Right ventricle myocardium inferior (tissue), 1 donor: ENCODE measurements around the gene RHBDD3. TPM values are rescaled to one million over a fixed set of nuclear protein-coding genes. Genes with fewer than 3 reads are reported as not detected.

Experiments used
- ATAC-seq: fragments of 200-7000 bp; cut with Tn5 transposase; one replicate; pipeline ENCODE4 v1.9.1; 2020; ENCODE audit warnings: mild to moderate bottlenecking, moderate library complexity
- DNase-seq: peaks from one replicate; pipeline ENCODE4 v3.0.0; 2021; ENCODE audit errors: missing footprints
- intact Hi-C: fragments of 100-400 bp; cut with DNase I; formaldehyde crosslinking; loops from one replicate; pipeline ENCODE4 v1.11.0; 2022
- total RNA-seq: library from RNA; stranded (reverse); fragmentation: NEBNext Ultra II Directional; extraction: Animal tissue kit (Norgen Biotek cat#: 25700); gene quantifications from one replicate; pipeline ENCODE4 v1.2.1, GENCODE V29; 2021
- donor health status: DM: no; HTN: yes; CAD: no; lungs with severe emphysema.

RHBDD3 gene
- total RNA-seq, 1 donor from 2014 or later, result 11.6 TPM

DNA sequence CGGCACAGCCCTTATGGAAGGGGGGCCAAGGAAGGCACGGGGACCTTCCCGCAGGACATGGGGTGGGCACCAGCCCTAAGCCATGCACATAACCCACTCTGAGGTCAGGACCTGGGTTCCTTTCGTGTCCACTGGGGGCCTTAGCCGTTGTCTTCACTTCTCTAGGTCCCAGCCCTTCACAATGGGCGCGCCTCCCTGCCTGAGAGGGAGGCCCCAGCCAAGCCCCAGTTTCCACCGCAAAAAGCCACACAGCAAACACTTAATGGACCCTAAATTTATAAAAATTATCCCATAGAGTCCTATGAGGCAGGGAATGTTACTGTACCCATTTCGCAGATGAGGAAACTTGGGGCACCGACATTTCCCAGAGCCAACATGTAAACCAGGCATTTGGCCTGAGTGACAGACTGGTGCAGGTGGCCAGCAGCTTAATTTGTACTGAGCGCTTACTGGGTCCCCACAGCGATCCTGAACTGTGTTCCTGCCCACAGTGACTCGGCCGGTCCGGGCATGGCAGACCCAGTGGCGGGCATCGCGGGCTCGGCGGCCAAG, 39.9 kb upstream of the RHBDD3 start:
- intact Hi-C loops, result loop anchor here (2.0 kb wide), 1 partner anchor 39 kb away; the partner anchor contains the start of gene EWSR1
- DNase-seq (no peak), ATAC-seq (no peak)

DNA sequence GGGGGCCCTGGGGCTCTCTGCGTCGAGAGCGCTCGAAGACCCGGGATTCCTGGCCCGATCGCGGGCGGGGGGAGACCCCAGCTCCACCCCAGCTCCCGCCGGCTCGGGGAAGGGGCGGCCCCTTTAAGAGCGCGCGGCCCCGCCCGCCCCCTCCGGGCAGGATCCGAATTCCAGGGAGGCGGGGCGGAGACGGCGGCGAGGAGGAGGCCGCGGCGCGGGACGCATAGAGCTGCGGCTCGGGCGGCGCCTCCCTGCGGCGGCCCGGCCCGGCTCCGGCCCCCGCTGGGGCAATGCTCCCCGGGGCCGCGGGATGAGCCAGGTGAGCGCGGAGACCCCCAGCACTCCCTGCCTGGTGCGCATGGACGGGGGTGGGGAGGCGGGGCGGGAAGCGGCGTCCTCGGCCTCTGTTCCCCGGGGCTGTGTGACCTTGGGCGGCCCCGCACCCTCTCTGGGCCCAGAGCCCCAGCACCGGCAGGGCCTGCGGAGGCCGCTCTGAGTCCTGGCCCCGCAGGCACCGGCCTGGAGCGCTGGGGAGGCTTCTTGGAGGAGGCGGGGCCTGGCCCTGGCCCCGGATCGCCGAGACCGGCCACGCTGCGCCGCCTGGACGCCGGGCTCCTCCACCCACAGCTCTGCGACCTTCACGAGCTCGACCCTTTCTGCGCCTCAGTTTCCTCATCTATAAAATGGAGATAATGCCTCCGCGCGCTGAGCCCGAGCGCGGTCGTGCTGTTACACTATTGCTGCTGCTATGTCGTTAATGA, 39.2 kb upstream of the RHBDD3 start:
- intact Hi-C loops, result loop anchor here (1.0 to 2.0 kb wide), 2 partner anchors 38 to 52 kb away; partner anchors contain the start of gene EWSR1
- ATAC-seq (peak; percentile 74), DNase-seq (peak; percentile 93)

DNA sequence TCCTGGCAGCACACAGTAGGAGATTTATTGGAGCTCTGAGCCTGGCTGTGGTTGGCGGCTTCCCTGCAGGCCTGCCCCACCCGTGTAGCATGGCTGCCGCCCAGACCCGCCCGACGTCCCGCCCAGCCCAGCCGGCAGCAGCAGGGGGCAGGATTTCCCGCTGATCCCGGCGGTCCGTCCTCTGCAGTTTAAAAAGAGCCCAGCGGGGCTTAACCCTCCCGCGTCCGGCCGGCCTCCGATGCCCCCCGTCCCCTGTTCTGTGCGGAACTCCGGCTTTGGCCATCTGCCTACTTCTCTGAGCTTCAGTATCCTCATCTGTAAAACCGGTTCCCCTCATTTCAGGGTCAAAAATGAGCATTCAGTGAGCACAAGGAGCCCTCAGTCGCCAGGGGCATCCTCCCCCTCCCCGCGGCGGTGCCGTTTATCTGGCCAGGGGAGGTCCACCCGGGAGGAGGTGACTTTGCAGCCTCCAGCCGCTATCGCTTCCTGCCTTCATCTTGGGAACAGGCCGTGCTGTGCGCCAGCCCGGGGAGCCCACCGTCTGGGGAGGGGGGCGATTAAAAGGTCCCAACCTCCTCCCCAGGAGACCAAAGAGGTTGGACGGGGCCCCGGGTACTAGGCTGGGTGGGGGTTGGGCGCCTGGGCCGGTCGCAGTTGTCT, 38.5 kb upstream of the RHBDD3 start, which contains the start of gene GAS2L1:
Gene GAS2L1 (plus strand): TSS at position 476 of the 660 bp plus-strand sequence. CDS start 1,456 bp downstream, outside the sequence.
- DNase-seq, result peak; percentile 92

DNA sequence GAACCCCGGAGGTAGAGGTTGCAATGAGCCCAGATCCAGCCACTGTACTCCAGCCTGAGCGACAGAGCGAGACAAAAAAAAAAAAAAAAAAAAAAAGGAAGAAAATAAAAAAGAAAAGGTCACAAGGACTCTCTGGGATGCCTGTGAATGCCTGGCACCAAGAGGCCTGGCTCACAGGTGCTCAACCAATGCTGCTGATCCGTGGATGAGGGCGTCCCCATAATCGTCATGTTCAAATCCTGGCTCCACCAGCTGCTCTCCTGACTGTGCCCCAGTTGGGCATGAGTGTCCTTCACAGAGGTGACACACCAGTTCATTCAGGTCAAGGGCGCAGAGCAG, 38.0 kb upstream of the RHBDD3 start:
- no peak for DNase-seq
- ATAC-seq, result no peak
- intact Hi-C loops, result loop anchor here (1.0 to 2.0 kb wide), 2 partner anchors 37 to 53 kb away; partner anchors contain the start of gene EWSR1

More for the DNA sequence above, 38.5 kb upstream of the RHBDD3 start, which contains the start of gene GAS2L1:
- ATAC-seq, result peak; percentile 76
- intact Hi-C loops, result loop anchor here (1.0 to 2.0 kb wide), 2 partner anchors 38 to 53 kb away; partner anchors contain the start of gene EWSR1

DNA sequence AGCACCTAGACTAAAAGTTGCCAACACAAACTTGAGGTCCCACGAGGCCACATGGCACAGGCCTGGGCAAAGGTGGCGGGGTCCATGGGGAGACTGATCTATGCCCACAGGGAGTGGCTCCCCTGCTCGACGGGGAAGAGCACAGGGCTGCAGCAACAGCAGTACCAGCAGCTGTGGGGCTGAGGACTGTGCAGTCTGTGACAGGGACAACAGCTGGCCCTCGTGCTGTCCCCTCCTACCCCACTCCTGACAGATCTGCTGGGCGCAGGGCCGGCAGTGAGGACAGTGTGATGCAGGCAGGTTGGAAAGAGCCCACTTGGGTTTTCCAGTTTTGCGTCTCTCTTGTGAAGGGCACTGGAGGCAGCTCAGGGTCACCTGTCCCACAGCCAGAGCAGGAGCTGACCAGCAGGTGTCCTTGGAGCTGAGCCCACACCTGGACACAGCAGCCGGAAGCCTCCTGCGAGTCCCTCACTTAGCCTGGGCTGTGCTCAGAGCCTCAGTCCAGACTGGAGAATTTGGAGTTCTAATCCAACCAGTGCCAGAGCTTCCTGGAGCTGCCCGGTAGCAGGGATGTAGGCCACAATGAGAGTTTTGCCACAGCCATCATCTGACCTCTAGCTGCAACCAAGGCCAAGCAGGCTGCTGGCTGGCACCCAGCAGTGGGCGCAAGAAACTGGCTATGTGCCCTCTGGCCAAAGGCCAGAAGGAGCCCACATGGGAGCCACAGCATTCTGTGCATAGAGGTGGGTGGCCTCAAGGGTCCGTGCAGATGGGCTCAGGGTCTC, 35.1 kb upstream of the RHBDD3 start:
- DNase-seq, result no peak
- intact Hi-C loops, result no loop called here
- no peak for ATAC-seq

DNA sequence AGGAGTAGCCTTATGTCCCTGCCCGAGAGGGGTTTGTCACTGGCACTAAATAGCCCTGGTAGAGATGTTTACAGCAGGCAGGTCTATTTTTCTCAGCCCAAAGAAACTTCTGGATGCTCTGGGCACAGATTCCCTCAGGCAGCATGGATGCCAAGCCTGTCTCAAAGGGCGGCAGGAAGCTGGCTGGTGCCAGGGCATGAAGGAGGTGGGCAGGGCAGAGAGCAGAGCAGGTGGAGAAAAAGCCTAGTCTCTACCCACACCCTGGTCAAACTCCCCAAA, 34.6 kb upstream of the RHBDD3 start:
- ATAC-seq (no peak), DNase-seq (no peak)
- intact Hi-C loops, result no loop called here

DNA sequence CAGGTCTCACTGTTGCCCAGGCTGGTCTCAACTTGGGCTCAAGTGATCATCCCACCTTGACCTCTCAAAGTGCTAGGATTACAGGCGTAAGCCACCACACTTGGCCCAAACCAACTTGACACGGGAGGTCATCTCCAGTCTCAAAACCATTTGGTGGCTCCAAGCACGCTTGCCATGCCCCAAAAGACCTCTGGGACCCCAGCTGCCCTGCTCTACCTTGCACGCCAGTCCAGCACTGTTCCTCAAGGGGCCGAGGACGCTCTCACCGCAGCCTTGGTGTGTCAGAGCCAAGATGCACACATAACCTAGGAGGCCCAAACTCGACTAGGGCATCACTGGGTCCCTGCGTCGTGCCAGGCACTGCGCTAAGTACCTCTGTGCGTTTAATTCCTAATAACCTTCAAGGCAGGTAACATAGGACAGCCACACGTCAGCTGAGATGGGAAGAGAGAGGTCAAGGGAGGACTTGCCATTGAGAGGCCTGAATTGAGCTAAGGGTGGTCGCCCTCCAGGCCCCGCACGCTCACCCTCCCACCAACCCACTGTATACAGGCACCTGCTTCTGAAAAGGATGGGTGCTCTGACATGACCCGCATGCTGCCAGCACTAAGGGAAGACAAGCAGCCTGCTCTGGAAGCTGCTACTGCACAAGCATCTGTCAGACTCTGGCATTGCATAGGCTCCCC, 34.1 kb upstream of the RHBDD3 start:
- ATAC-seq (no peak), DNase-seq (no peak)
- intact Hi-C loops, result no loop called here

DNA sequence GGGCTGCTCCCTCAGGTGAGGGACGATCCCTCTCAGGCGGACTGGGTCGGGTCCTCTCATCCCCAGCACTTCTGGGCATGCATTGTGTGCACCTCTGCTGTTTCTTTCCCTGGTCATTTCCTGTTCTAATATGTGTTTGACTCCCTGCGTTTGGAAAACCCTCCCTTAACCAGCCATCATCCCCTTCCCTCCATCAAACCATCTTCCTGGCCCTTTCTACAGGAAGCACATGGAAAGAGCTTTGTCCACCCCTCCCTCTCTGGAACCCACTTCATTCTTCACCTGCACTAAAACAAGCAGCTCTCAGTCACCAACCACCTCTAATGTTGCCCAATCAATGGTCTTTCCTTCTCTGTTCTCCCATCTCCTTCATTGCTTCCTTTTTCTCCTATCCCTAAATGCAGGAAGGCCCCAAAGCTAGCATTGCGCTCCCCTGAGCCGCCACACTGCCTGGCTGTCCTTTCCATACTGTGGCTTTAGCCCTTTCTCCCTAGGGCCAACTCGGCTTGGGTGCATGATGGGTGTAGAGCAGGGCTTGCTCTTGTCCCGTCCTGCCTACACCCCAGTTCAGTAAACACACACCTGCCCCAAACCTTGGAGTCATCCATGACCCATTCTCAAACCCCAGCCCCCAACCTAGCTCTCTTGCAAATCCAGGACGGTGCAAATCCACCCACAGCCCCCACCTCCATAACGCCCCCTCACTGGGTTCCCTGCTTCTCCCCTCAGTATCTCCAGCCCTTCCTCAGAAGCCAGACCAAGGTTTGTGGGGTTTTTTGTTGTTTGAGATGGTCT, 33.2 kb upstream of the RHBDD3 start:
- ATAC-seq, result no peak

DNA sequence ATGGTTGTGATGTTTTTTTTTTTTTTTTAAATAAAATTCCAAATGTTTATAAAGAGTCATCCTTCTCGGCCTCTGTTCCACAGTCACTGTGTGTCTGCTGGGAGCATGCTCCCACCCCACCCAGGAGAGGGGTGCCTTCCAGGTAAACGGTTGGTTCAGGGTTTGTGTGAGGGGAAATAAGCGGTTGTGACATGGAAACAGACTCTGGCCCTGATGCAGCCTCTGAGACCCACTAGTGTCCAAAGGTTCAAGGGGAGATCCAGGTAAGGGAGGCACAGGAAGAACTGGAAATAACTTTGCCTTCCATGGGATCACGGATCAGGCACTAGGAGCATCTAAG, 32.7 kb upstream of the RHBDD3 start:
- DNase-seq, result no peak
- intact Hi-C loops, result no loop called here
- ATAC-seq, result no peak

More for the DNA sequence above, 33.2 kb upstream of the RHBDD3 start:
- DNase-seq, result no peak
- intact Hi-C loops, result no loop called here

DNA sequence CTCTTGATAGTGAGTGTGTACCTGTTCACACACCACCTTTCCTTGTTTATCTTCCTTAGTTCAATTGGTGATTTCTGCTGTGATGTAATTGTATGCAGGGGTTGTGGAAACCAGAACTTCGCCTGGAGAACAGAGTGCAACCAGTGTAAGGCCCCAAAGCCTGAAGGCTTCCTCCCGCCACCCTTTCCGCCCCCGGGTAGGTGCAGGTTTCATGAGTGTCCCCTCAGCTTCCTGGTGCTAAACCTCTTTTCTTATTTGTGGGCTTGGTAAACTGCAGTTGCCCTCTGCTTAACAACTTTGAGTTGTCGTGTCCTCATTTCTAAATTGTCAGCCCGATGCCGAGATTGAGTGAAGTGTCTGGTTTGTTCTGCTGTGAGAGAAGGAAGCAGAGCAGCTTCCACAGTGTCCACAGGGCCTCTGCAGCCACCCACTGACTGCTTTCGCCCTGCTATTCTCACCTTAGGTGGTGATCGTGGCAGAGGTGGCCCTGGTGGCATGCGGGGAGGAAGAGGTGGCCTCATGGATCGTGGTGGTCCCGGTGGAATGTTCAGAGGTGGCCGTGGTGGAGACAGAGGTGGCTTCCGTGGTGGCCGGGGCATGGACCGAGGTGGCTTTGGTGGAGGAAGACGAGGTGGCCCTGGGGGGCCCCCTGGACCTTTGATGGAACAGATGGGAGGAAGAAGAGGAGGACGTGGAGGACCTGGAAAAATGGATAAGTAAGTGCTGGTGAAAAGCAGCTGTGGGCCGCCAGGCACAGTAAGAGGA, 31.5 kb upstream of the RHBDD3 start:
- intact Hi-C loops, result no loop called here
- DNase-seq (no peak), ATAC-seq (no peak)

DNA sequence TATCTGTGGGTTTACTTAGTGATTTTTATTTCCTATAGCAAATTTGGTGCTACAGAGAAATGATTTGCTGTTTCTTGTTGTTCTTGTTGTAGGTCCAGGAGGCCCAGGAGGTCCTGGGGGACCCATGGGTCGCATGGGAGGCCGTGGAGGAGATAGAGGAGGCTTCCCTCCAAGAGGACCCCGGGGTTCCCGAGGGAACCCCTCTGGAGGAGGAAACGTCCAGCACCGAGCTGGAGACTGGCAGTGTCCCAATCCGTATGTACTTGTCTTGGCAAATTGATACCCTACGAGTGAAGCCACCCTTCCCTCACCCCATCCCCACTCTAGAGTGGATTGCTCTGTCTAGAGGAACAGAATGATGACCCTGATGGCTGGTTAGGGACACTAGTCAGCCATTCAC, 30.9 kb upstream of the RHBDD3 start:
- ATAC-seq, result no peak
- intact Hi-C loops, result no loop called here
- no peak for DNase-seq

DNA sequence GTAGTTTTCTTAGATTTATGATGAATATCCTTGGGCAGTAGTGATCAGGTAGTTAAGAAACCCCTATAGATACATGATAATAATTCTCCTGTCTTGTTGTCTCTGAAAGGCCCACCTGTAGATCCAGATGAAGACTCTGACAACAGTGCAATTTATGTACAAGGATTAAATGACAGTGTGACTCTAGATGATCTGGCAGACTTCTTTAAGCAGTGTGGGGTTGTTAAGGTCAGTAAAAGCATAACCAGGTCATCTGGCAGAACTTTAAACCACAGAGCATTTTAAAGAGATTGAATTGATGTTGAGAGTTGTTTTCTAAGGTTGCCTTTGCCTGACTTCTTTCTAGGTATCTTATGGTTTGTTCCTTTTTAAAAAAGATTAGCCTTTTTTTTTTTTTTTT, 24.6 kb upstream of the RHBDD3 start:
- no peak for DNase-seq
- ATAC-seq, result no peak
- intact Hi-C loops, result no loop called here

DNA sequence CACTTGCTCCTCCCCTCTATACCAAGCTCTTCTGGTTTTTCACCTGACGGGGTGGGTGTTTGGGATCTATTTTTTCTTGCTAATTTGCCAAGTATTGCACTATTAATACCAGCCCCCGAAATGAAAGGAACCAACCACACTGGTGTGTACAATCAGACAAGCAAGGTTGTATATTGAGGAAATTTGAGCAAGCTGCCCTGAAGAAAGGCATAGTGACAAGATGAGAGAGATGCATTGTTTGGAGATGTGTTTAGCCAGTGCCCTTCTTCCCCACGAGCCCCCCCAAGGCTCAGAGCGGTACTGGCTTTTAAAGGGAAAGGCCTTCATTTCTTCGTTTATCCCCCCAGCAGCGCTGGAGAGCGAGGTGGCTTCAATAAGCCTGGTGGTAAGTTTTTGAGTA, 23.4 kb upstream of the RHBDD3 start:
- intact Hi-C loops, result no loop called here
- ATAC-seq, result no peak
- no peak for DNase-seq

DNA sequence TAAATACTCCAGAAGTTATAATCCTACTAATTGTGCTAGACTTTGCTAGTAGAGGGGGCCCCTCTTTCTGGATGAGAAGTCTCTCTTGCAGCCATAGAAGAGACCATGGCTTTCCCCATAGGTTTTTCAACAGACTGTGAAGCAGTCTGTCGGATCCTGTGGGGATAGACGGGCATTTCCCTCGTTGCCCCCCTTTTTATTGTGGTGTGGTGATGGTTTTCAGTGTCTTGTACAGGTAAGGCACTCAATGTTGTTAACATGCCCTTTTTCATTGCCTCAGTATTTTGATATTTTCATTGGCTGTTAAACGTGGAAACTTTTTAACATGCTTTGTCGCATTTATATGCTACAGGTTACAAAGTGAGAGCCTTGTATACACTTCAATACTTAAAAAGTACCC, 22.3 kb upstream of the RHBDD3 start:
- intact Hi-C loops, result no loop called here
- DNase-seq (no peak), ATAC-seq (no peak)

DNA sequence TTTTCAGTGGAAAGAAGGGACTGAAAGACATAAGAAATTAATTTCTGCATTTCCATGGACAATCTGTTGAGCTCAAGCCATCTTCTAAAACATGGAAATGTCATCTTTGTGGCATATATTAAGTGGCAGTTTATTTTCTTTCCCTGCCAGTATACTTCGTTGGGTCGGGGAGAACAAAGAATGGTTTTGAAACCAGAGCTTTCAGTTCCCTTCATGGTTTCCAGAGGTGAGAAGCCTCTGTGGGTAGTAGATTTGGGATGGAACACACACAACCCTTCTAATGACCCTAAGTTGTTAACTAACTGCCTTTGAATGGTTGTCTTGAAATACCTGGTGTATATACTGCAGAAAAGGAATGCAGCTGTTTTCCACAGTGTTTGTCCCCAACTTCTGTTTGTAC, 21.1 kb upstream of the RHBDD3 start:
- ATAC-seq, result no peak
- no peak for DNase-seq
- intact Hi-C loops, result no loop called here

DNA sequence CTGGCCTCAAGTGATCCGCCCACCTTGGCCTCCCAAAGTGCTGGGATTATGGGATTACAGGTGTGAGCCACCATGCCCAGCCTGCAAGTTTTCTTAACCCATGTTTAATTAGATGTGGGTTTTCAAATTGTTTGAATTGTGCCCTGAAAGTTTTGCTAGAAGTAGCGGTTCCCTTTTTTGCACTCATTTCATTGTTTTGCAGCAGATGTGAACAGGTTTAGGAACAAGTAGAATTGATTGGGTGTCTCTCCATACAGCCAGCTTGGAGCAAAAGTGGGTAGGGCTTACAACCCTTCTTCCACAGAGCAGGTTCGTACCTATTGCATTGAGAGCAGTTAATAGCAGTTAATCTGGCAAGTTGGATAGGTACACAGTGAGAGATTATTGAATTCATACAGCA, 16.4 kb upstream of the RHBDD3 start:
- DNase-seq (no peak), ATAC-seq (no peak)
- intact Hi-C loops, result no loop called here

DNA sequence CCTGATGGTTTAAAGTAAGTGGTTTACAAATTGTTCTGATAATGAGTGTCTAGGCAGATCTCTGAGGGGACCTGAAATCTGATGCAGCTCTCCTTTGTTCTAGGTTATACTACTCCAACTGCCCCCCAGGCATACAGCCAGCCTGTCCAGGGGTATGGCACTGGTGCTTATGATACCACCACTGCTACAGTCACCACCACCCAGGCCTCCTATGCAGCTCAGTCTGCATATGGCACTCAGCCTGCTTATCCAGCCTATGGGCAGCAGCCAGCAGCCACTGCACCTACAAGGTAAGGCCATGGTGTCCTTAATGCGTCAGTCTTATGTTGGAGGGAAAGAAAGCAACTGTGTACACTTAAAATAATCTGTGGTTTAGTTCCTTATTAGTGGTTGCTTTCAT, 10.1 kb upstream of the RHBDD3 start:
- ATAC-seq (no peak), DNase-seq (no peak)
- intact Hi-C loops, result no loop called here
